GM21360 (cell line): Measurements from ENCODE around the gene PRKAG2.

Experiments
- ATAC-seq: cut with Tn5 transposase; IDR thresholded peaks from one replicate; pipeline ENCODE4 v1.9.1; 2021; ENCODE audit warnings: mild to moderate bottlenecking, moderate library complexity; ENCODE audit not compliant: unreplicated experiment

Gene PRKAG2

DNA sequence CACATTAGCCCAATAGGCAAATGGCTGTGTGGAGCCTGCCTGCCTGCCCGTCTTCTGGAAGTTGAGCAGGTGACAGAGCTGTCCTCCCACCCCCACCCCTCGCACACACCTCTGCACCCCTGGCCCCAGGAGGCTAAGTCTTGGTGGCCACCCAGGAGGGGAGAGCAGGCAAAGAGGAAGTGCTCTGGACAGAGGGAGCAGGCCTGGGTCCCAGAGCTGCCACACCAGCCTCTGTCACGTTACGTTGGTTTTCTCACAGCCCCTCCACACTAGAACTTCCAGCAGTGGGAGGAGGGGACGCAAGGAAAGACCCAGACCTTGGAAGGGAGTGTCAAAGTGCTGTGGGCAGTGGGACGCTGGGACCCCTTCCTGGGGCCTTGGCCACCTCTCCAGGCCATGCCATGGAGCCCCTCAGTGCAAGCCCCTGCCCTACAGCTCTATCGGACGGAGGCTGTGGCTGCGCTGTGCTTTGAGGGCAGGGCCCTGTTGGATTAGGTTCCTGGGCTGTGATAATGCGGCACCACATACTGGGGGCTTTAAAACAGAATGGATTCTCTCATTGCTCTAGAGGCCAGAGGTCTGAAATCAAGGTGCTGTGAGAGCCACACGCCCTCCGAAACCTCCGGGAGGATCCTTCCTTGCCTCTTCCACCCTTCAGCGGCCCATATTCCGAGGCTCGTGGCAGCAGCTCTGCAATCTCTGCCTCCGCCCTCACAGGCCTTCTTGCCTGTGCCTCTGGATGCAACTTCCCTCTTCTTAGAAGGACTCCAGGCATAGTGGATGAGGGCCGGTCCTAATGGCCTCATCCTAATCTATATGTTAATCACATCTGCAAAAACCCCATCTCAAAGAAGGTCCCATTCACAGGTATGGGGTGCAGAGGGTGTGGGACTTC is 9.9 kb downstream of the PRKAG2 start:
- ATAC-seq = no peak

DNA sequence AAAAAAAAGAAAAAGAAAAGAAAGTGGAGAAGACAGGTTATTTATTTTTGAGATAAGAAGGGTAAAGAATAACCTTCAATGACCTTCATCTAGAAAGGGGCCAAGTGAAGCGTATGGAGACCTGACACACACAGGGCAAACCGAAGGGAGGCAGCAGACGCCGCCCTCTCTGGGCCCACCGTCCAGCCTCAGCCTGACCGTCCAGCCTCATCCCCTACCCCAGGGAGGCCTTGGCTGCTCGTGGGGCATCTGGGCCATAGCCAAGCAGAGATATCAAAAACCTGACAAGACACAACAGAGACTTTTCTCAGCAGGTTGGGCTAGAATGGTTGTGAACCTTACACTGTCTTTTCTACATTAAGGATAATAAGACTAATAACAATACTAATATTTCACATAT is 10.9 kb downstream of the PRKAG2 start:
- ATAC-seq = no peak

DNA sequence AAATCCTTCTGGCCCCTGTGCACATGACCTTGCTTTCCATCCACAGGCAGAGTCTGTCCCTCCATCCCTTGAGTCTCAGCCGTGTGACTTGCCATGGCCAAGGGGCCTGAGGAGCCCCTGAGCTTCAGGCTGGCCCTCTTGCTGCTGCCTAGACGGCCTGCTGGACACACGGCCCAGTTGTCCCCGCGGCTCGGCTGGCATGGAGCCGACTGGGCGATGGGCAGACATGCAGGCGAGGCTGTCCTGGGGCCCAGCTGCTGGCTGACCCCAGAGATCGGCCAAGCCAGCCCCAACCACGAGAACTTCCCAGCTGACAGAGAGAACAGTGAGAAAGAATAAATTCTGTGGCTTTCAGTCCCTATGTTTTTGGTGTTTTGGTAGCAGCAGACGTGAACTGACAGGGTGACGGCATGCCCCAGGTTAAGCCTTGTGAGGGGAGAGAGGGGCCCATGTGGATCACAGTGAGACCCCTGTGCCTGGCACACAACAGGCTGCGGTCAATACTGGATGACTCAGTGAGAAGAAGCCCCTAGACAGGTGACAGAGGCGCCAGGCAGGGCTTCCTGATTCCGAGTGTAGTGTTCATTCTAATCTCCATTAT is 11.7 kb downstream of the PRKAG2 start:
- no peak for ATAC-seq

DNA sequence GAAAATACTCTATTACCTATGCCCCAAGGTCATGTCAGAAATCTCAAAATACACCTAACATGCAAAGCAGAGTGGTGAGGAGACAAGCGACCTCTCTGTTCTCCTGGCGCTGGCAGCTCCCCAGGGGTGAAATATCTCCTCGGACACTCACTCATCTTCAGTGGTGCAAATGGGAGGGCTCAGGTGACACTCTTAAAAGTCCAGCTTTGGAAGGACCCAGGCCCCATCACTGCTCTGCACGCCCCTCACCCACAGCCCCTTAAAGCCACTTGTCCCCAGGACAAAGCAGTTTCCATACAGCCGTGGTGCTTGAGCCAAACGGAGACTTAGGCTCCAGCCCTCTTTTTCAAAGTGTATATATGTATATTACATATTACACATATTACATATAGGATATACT is 12.4 kb downstream of the PRKAG2 start:
- ATAC-seq = no peak

DNA sequence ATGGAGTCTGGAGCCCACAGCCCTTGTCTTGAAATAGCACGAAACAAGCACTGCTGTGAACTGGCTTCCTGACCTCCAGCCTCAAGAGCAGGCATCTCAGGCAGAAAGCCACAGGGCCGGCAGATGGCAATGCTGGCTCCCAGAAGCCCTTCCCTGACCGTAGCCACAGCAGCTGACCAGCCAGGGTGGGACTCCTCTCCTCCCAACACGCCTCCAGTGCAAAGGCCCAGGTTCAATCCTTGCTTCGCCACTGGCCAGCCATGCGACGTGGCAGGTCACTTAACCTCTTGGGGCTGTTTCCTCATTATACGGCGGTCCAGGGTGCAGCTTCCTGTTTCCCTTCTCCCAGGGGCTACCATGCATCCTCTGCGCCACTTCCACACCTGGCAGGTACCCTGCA is 12.8 kb downstream of the PRKAG2 start:
- no peak for ATAC-seq

DNA sequence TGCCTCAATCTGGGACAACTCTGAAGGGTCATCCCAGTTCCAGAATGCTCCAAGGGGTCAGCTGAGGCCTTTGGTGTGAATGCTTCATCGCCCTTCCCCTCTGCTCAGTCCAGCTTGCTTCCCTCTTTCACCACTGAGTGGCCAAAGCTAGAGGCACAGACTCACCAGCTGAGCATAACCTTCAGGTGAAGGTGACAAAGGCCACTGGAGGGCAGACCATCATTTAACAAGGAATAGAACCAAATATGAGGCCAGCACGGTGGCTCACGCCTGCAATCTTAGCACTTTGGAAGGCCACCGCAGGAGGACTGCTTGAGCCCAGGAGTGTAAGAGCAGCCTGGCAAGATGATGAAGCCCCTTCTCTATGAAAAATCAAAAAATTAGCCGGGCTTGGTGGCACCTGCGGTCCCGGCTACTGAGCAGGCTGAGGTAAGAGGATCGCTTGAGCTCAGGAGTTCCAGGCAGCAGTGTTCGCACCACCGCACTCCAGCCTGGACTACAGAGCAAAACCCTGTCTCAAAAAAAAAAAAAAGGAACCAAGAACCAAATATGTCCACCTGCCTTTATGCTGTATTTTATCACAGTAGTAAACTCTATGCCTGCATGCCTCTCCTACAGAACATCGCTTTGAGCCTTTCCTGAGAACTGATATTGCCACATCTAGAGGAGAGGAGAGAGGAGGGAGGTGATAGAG is 13.4 kb downstream of the PRKAG2 start:
- ATAC-seq = no peak

DNA sequence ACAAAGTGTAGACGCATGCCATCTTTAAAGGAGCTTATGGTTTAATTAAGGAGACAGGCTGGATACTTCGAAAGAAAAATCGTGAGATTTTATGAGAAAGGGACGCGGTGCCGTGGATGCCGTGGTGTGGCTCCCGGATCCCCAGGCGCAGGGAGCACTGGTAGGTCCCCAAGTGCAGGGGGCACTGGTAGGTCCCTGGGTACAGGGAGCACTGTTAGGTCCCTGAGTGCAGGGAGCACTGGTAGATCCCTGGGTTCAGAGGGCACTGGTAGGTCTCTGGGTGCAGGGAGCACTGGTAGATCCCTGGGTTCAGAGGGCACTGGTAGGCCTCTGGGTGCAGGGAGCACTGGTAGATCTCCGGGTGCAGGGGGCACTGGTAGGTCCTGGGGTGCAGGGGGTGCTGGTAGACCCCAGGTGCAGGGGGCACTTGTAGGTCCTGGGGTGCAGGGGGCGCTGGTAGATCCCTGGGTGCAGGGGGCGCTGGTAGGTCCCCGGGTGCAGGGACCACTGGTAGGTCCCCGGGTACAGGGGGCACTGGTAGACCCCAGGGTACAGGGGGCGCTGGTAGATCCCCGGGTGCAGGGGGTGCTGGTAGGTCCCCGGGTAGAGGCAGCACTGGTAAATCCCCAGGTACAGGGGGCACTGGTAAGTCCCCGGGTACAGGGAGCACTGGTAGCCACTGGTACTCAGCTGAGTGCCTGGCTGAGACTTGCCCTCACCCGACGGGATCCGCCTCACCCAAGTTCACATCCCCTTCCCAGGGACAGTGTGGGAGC is 14.1 kb downstream of the PRKAG2 start:
- ATAC-seq = no peak

DNA sequence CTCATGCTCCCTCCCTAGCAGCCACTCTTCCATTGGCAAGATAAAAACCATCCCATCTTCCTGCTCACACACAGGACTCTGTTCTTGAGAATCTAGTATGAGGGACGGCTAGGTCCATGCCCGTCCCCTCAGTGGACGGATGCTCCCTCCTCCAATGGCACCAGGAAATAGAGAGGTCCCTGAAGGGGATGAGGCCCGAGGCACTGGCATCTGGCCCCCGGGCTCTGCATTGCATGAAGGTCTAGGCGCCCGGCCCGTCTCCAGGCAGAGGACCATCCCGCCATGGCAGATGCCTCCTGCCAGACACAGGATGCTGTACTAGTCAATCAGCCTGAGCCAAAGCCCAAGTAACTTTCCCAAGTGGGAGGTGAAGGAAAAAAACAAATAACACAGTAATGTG is 15.0 kb downstream of the PRKAG2 start:
- no peak for ATAC-seq

DNA sequence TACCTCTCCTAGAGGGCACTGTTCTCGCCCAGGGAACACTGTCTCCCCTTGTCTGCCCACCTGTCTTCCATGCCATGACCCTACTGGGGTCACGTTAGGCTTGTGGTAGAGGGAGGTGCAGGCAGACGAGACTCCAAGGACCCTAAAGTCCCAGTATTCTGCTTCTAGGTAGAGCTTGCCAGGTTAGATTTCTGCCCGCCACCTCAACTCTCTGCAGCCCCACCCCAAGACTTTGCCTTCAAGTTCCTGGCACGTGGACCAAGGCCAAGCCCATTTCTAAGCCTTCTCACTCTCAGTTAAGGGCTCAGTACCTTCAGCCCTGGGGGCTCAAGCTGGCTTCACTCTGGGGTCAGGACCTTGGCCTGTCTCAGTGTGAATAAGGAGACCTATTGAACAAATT is 16.1 kb downstream of the PRKAG2 start:
- no peak for ATAC-seq

DNA sequence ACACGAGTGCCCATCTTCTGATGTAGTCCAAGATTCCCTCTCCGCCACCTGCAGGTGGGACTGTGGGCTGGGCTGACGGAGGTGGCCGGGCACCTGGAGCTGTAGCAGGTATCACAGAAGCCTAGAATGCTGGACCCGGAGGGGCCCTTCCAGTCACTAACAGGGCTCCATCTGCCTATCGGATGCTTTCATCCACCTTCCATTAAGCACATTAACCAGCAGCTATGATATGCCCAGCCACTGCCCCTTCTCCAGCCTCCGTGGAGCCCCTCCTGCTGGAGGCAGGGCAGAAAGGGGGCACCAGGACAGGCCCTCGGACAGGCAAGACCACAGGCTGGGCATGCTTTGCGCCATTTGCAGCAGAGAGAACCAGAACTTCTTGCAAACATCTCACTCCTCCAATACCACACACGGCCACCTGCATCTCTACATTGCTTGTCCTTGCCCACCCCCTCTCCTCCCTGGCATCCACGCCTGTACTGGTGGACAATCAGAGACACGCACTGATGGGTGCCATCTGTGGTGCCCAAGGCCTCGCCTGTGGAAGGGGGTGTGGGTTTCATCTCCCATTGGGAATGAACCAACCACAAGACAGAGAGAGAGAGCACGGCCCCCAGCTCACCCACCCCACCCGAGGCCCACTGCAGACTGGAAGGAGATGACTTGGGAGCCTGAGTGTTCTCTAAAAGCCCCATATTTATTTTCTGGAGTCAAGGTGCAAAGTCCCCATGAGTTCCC is 16.8 kb downstream of the PRKAG2 start:
- no peak for ATAC-seq

DNA sequence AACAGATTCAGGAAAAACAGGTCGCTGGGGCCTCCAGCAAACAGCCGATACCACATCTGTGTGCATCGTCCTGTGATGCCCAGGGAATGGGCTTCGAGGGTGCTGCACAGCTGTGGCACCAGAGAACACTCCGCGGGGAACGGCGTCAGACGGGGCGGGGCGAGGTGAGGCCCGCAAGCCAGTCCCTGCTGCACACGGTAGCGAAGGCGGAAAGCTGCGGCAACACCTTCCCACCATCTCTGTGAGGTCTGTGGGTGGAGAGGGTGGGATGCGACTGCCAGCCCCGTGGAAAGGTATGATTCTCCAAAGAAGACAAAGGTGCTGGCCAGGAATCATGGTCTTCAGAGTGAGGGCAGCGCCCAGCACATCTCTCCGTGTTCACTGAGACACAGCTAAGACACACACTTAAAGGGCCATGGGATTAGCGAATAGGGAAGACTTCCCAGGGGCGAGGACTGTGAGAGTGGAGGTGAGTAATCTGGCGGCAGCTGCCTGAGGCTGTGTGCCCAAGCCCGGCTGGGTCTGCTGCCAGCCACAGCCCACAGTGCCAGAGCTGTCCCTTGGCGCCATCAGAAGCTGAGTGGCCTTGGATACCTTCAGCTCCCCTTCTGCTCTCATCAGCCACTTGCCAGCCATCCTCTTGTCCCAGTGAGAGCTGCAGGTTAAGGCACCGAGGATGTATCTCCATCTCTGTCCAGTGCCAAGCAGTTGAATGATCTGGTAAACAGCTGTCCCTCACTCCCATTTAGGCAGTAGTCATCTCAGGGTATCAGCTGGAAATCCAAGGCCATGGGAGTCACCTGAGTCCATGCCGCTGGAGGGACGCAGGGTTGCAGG is 17.6 kb downstream of the PRKAG2 start:
- ATAC-seq = no peak

DNA sequence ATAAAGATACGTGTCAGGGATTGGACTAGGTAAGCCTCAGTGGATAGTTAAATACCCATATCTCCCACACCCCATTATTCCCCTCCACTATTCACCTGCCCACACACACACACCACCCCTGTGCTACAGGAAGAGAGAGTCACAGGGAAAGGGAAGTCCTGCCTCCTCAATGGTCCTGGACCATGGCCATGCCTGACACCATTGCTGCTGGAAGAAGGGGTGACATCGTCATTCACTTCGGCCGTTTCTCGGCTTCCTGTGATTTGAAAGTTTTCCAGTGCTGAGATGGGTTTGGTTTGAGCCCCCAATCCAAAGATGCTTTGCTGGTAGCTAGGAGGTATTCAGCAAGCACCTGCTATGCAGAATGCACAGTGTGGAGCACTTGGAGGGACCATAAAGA is 18.5 kb downstream of the PRKAG2 start:
- no peak for ATAC-seq

DNA sequence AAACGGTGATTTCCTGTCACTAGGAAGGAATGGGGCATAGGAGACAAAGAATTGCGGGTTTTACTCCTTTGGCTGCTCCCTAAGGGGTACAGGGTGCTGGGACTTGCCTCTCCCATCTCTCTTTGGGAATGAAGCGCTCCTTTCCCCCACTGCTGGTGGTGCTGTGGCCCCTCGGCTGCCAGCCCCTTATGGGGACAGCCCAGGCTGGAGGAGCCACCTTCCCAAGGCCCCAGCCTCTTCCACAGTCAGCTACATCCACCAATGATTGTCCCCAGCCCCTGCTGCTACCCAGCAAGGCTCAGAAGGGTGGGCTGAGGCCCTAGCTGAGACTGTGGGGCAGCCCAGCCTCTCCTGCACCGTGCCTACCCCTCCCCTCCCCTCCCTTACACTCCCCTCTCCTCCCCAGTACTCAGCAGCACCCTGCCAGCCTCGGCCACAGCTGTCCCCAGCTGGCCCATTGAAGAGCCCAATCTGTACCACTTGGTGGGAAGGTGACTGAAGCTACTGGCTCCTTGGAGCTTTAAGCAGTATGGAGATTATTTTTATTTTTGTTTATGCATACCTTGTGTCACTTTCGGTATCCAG is 19.0 kb downstream of the PRKAG2 start:
- no peak for ATAC-seq

DNA sequence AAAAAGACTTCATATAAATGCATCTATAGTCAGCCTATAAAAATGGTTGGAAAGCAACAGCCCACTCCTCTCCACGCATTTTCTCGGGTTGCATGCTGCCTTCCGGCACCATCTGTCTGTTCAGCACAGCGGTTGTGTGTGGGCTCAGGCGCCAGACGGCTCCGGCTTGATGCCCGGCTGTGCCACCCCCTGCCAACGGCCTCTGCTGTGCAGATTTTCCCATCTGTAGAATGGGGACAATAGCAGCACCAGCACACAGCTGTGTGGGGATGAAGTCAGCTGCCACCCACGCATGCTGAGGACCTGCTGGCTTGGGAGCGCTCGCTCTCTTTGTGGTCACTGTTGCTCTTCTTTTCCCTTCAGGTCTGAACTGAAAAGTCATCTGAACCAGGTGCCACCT is 19.5 kb downstream of the PRKAG2 start:
- no peak for ATAC-seq

DNA sequence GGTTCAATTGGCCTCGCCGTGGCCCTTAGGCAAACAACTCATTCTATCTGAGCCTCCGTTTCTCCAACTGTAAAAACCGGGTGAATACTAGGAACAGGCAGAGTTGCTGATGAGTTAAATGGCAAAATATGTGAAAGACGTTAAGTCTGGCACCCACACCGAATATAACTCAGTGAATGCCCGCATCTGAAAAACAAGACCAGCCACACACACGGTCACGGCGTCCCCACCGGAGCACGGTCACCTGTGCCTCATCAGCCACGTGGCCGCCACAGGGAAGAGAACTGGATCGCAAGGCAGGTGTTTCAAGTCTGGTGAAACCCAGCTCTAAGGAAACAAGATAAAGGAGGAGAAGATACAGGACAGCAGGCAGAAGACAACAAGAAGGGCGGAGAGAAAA is 20.4 kb downstream of the PRKAG2 start:
- ATAC-seq = no peak

DNA sequence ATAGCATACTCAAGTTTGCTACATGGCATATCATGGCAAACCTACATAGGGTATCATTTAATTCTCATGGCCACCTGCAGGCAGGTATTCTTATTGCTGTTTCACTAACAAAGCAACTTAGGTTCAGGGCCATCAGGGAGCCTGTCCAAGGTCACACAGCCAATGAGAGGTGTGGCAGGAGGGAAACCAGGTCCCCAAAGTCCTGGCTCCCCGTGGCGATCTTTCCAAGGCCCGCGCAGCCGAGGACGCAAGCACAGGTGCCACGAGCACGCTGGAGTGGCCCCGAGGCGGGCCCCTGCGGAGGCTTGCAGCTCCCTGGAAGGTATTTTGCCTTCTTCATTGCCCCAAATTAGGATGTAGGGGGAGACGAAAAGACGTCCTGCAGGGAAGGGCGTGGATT is 20.8 kb downstream of the PRKAG2 start:
- no peak for ATAC-seq

DNA sequence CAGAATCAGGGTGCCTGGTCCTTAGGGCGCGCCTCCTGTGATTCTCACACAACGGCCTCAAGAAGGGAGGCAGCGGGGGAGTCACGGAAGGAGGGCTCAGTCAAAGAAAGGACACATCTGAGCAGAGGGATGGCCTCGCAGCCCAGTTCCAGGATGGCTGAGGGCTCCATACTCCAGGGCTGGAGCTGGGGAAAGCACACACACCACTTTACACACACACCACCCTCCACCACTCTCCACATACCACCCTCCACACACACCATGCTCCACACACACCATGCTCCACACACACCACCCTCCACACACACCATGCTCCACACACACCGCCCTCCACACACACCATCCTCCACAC is 22.2 kb downstream of the PRKAG2 start:
- no peak for ATAC-seq

DNA sequence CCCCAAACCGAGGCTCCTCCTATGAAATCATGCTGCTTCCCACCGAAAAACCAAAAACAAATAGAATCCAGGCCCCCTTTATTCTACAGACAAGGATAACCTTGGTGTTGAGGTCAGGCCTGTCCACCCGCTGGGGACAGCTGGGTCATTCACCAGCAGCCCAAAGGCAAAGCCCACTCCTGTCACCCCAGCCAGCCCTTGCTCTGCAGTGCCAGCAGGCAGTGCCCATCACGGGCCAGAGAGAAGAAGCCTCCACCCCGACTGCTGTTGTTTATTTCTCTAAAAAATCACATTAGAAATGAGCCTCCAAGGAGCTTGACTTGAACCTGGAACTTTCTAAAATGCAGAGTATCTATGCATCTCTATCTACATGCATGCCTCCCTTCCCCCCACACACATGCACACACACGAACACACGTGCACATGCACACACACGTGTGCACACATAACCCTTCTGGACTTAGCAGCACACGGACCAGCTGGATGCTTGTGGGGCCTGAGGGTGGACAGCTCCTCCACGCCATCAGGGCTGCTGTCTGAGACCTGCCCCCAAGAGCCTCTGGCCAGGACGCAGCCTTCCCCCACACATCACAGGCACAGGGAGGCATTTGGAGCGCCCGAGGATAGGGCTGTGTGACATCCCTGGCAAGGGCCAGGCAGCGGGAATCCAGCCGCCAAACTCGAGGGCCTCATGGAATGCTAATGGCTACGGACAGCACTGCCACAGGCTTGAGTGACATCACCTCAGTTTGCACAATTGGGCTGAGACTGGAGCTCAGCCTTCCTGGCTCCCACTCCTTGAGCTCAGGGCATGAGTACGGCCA is 22.8 kb downstream of the PRKAG2 start:
- ATAC-seq = no peak
